CD14-positive monocyte (primary cell): ENCODE data around the gene FLOT2. TPM values are rescaled to one million over a fixed set of nuclear protein-coding genes. Genes with fewer than 3 reads are reported as not detected.

Source experiments
- DNase-seq, 3 donors: peaks; one replicate each; pipeline ENCODE4 v3.0.0-alpha.2; 2011 to 2022
- H2AFZ ChIP-seq: 2 replicates; pipeline ENCODE4 v1.6.0; 2012; ENCODE audit warnings: mild to moderate bottlenecking, low read depth, low read length, inconsistent platforms; ENCODE audit not compliant: insufficient read depth, poor library complexity, severe bottlenecking
- H3K27ac ChIP-seq, 2 donors: 1 replicate in 1 of 2; 2 replicates in 1 of 2; pipeline ENCODE4 v1.5.1; 2012 to 2013; ENCODE audit warnings: low read length in 2 of 2, control low read depth in 1 of 2, inconsistent platforms in 1 of 2, low read depth in 1 of 2, mild to moderate bottlenecking in 1 of 2
- H3K27me3 ChIP-seq, 2 donors: one replicate each; pipeline versions ENCODE4 v1.6.0 to v1.6.1; 2011 to 2013; ENCODE audit warnings: low read length in 2 of 2; ENCODE audit not compliant: control insufficient read depth in 2 of 2, insufficient read depth in 2 of 2
- H3K36me3 ChIP-seq, 2 donors: replicated peaks in 1 of 2; 1 replicate in 1 of 2; 2 replicates in 1 of 2; pipeline versions ENCODE4 v1.5.1 to v1.6.1; 2012 to 2013; ENCODE audit warnings: low read length in 2 of 2, control low read depth in 1 of 2, inconsistent platforms in 1 of 2, mild to moderate bottlenecking in 1 of 2; ENCODE audit not compliant: insufficient read depth in 2 of 2, control insufficient read depth in 1 of 2
- H3K4me1 ChIP-seq, 2 donors: 1 replicate in 1 of 2; 2 replicates in 1 of 2; pipeline versions ENCODE4 v1.5.1 to v1.6.1; 2012 to 2013; ENCODE audit warnings: low read length in 2 of 2, control low read depth in 1 of 2, inconsistent platforms in 1 of 2, mild to moderate bottlenecking in 1 of 2, moderate library complexity in 1 of 2; ENCODE audit not compliant: insufficient read depth in 2 of 2, control insufficient read depth in 1 of 2
- H3K4me2 ChIP-seq: replicated peaks from 2 replicates; pipeline ENCODE3; 2012; ENCODE audit warnings: low read length, moderate library complexity, mild to moderate bottlenecking; ENCODE audit not compliant: poor library complexity, severe bottlenecking; ENCODE audit errors: extremely low read depth
- H3K4me3 ChIP-seq, 3 experiments: fragments of 200-600 bp in 1 of 3; sonication (generic) in 1 of 3; replicated peaks in 1 of 3; 1 replicate in 2 of 3; 2 replicates in 1 of 3; pipeline ENCODE4 v1.5.1; 2011 to 2013; ENCODE audit warnings: low read length in 3 of 3, mild to moderate bottlenecking in 3 of 3, control low read depth in 2 of 3, low read depth in 2 of 3, inconsistent platforms in 1 of 3, moderate library complexity in 1 of 3
- H3K79me2 ChIP-seq: 2 replicates; pipeline ENCODE4 v1.6.0; 2012; ENCODE audit warnings: mild to moderate bottlenecking, control low read depth, inconsistent platforms, low read length, moderate library complexity; ENCODE audit not compliant: insufficient read depth
- H3K9ac ChIP-seq: 2 replicates; pipeline ENCODE4 v1.6.0; 2017; ENCODE audit warnings: low read length, mild to moderate bottlenecking; ENCODE audit not compliant: insufficient read depth, poor library complexity, severe bottlenecking
- H3K9me3 ChIP-seq, 2 donors: replicated peaks in 1 of 2; 1 replicate in 1 of 2; 2 replicates in 1 of 2; pipeline versions ENCODE4 v1.5.1 to v1.6.1; 2012 to 2013; ENCODE audit warnings: low read length in 2 of 2, control low read depth in 1 of 2; ENCODE audit not compliant: control insufficient read depth in 1 of 2, insufficient read depth in 1 of 2
- H4K20me1 ChIP-seq: 2 replicates; pipeline ENCODE4 v1.6.0; 2012; ENCODE audit warnings: mild to moderate bottlenecking, low read length, control low read depth, moderate library complexity; ENCODE audit not compliant: insufficient read depth
- H3K27ac Mint-ChIP-seq, 7 donors: one replicate each; pipeline ENCODE4 v1.8.0; 2020; ENCODE audit warnings: mild to moderate bottlenecking in 7 of 7, mixed read lengths in 7 of 7, moderate library complexity in 6 of 7, inconsistent platforms in 2 of 7
- H3K27me3 Mint-ChIP-seq, 3 donors: one replicate each; pipeline ENCODE4 v1.8.0; 2021 to 2022; ENCODE audit warnings: low read depth in 3 of 3, mild to moderate bottlenecking in 3 of 3, mixed read lengths in 3 of 3, moderate library complexity in 3 of 3, inconsistent platforms in 1 of 3
- H3K36me3 Mint-ChIP-seq, 2 donors: one replicate each; pipeline ENCODE4 v1.8.0; 2020; ENCODE audit warnings: mixed read lengths in 2 of 2, inconsistent platforms in 1 of 2, mild to moderate bottlenecking in 1 of 2
- H3K4me1 Mint-ChIP-seq: one replicate; pipeline ENCODE4 v1.8.0; 2020; ENCODE audit warnings: mild to moderate bottlenecking, mixed read lengths
- H3K4me3 Mint-ChIP-seq, 2 donors: one replicate each; pipeline ENCODE4 v1.8.0; 2020; ENCODE audit warnings: mild to moderate bottlenecking in 2 of 2, mixed read lengths in 2 of 2, moderate library complexity in 1 of 2
- H3K9me3 Mint-ChIP-seq, 7 donors: one replicate each; pipeline ENCODE4 v1.8.0; 2020 to 2022; ENCODE audit warnings: mixed read lengths in 7 of 7, mild to moderate bottlenecking in 6 of 7, moderate library complexity in 6 of 7, inconsistent platforms in 2 of 7
- CTCF ChIP-seq: fragments of 200-600 bp; IDR thresholded peaks from one replicate; pipeline ENCODE4 v1.8.0; 2022; ENCODE audit warnings: antibody characterized with exemption, mild to moderate bottlenecking
- WGBS: methylation state at CpG from one replicate; pipeline ENCODE4 v1.1.5; 2013; ENCODE audit warnings: missing lambda C conversion rate; ENCODE audit not compliant: insufficient coverage; 5-methylcytosine and 5-hydroxymethylcytosine counted together
- intact Hi-C, 2 donors: fragments of 100-400 bp; cut with micrococcal nuclease; formaldehyde crosslinking; loops; one replicate each; pipeline versions ENCODE4 v1.15.0 to v1.15.1; 2023
- polyA plus RNA-seq, 3 donors: library from polyadenylated mRNA; depleted of rRNA in 1 of 3; unstranded in 2 of 3; stranded (reverse) in 1 of 3; fragments of 300-500 nt in 2 of 3; fragments of >200 nt in 1 of 3; fragmentation: Illumina TruSeq in 2 of 3; gene quantifications; 1 replicate in 2 of 3; 2 replicates in 1 of 3; pipeline ENCODE4 v1.2.3, GENCODE V29; 2012 to 2021

The FLOT2 gene
- polyA plus RNA-seq, 3 donors: 138 to 271 (median 244) TPM

DNA sequence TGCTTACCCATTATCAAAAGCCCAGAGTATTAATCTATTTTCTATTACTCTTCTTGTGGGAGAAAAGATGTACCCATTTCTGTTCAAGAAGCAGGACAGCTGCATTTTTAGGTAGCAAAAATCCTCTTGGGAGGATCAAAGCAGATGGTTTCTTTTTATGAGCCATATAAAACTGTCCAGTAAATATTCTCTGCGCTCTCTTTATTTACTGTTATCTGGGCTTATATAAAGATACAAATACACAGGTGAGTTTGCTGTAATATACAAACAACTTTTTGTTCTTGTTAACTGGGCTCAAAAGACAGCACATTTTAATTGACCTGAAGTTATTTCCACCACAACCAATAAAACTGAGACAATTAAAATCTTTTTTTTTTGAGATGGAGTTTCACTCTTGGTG lies 43.7 kb upstream of the FLOT2 start:
- H3K27me3 ChIP-seq: no peaks in the 10 kb centered on the region
- Mint-ChIP-seq H3K4me3 (no peak overlapping the region), H3K4me1 (peaks cover 44% of the 10 kb centered on the region), H3K27me3 (peaks cover 0 to 2% (median 0%) of the 10 kb centered on the region in 3 donors), H3K9me3 (no peaks in the 10 kb centered on the region), H3K36me3 (peaks cover 55 to 65% of the 10 kb centered on the region in 2 donors), H3K27ac (no peak overlapping the region)
- no peaks in the 10 kb centered on the region for H3K9me3 ChIP-seq
- peak overlapping the region in 1 of 2 donors; percentile 73 for H3K27ac ChIP-seq
- H2AFZ ChIP-seq: no peak overlapping the region
- H3K4me2 ChIP-seq: no peak overlapping the region
- peaks cover 30 to 78% of the 10 kb centered on the region in 2 donors for H3K36me3 ChIP-seq
- peaks cover 19 to 24% of the 10 kb centered on the region in 2 donors for H3K4me1 ChIP-seq
- no peak for DNase-seq
- peaks cover 96% of the 10 kb centered on the region for H4K20me1 ChIP-seq
- no peak overlapping the region for H3K4me3 ChIP-seq
- H3K79me2 ChIP-seq: peaks cover 98% of the 10 kb centered on the region
- no peak overlapping the region for H3K9ac ChIP-seq
- no peak for TF ChIP-seq CTCF
- intact Hi-C loops: no loop called here
- WGBS: no CpG with 5 or more reads among the region's 1 CpG

DNA sequence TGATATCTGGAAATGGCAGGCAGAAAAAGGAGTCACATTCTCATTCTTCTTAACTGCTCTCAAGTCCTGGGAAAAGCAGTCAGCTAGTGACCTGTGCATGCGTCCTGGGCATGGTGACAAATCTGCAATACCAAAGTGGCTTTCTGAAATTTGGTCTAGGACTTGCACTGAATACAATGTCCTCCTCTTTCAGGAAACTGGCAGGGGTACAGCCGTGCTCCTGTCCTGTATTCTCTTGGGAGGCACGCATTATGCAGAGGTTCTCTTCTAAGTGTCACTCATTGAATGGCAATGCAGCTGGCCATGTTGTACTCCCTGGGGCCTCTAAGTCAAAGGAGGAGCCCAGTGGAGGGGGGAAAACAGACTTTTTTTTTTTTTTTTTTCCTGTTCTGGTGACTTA lies 43.1 kb upstream of the FLOT2 start:
- Histone ChIP-seq H3K4me3 (no peak overlapping the region), H3K27ac (peak overlapping the region in 1 of 2 donors; percentile 73)
- intact Hi-C loops: no loop called here

More for the DNA sequence above, 43.1 kb upstream of the FLOT2 start:
- Mint-ChIP-seq H3K4me3 (no peak overlapping the region), H3K27me3 (peaks cover 0 to 2% (median 0%) of the 10 kb centered on the region in 3 donors), H3K4me1 (peaks cover 48% of the 10 kb centered on the region), H3K9me3 (no peaks in the 10 kb centered on the region), H3K27ac (peak overlapping the region in 1 of 7 donors; percentile 46), H3K36me3 (peaks cover 57 to 66% of the 10 kb centered on the region in 2 donors)
- Histone ChIP-seq H3K9me3 (no peaks in the 10 kb centered on the region), H3K9ac (no peak overlapping the region), H2AFZ (no peak overlapping the region), H3K27me3 (no peaks in the 10 kb centered on the region), H3K4me1 (peaks cover 19 to 26% of the 10 kb centered on the region in 2 donors), H4K20me1 (peaks cover 96% of the 10 kb centered on the region), H3K4me2 (no peak overlapping the region), H3K36me3 (peaks cover 31 to 78% of the 10 kb centered on the region in 2 donors), H3K79me2 (peaks cover 98% of the 10 kb centered on the region)
- 90% methylated on average over 3 of the region's 3 CpGs for WGBS
- TF ChIP-seq CTCF: no peak
- no peak for DNase-seq
